ENCODE results near the gene TRIM66.
A peak's percentile ranks its signal among the peaks of the same experiment; 100 is the strongest.

Gene TRIM66

GRCh38 chr11:8721609-8722500, 39.4 kb upstream of the TRIM66 start:
- H3K4me3 ChIP-seq (ENCODE audit: low read depth, low read length), result no peak overlapping the region
- peaks cover 12% of the 10 kb centered on the region for H3K36me3 ChIP-seq (ENCODE audit: control insufficient read depth, insufficient read depth, low read length)
- no peak overlapping the region; the same call in 1 of the 2 replicates for H3K27ac ChIP-seq (ENCODE audit: low read depth, low read length)
- H3K9ac ChIP-seq (ENCODE audit: low read length), result peak overlapping the region; percentile 28
- H3K4me1 ChIP-seq (ENCODE audit: control insufficient read depth, insufficient read depth, low read length), result peaks cover 69% of the 10 kb centered on the region
- no peaks in the 10 kb centered on the region for H3K27me3 ChIP-seq (ENCODE audit: control insufficient read depth, insufficient read depth, low read length)
- H3K9me3 ChIP-seq (ENCODE audit: control insufficient read depth, insufficient read depth, low read depth, low read length), result no peaks in the 10 kb centered on the region

GRCh38 chr11:8720868-8721608, 38.6 kb upstream of the TRIM66 start:
- Histone ChIP-seq H3K36me3 (ENCODE audit: control insufficient read depth, insufficient read depth, low read length) (peaks cover 11% of the 10 kb centered on the region), H3K4me1 (ENCODE audit: control insufficient read depth, insufficient read depth, low read length) (peaks cover 69% of the 10 kb centered on the region), H3K4me3 (ENCODE audit: low read depth, low read length) (no peak overlapping the region), H3K27ac (ENCODE audit: low read depth, low read length) (no peak overlapping the region; the same call in 1 of the 2 replicates), H3K9ac (ENCODE audit: low read length) (peak overlapping the region; percentile 28), H3K27me3 (ENCODE audit: control insufficient read depth, insufficient read depth, low read length) (no peaks in the 10 kb centered on the region), H3K9me3 (ENCODE audit: control insufficient read depth, insufficient read depth, low read depth, low read length) (no peaks in the 10 kb centered on the region)

GRCh38 chr11:8720352-8720751, 37.9 kb upstream of the TRIM66 start:
- Histone ChIP-seq H3K27ac (ENCODE audit: low read depth, low read length) (no peak overlapping the region), H3K27me3 (ENCODE audit: control insufficient read depth, insufficient read depth, low read length) (no peaks in the 10 kb centered on the region), H3K4me1 (ENCODE audit: control insufficient read depth, insufficient read depth, low read length) (peaks cover 69% of the 10 kb centered on the region), H3K36me3 (ENCODE audit: control insufficient read depth, insufficient read depth, low read length) (peaks cover 7% of the 10 kb centered on the region; the same call in 1 of the 2 replicates), H3K9ac (ENCODE audit: low read length) (no peak overlapping the region), H3K9me3 (ENCODE audit: control insufficient read depth, insufficient read depth, low read depth, low read length) (no peaks in the 10 kb centered on the region), H3K4me3 (ENCODE audit: low read depth, low read length) (no peak overlapping the region)

- Histone ChIP-seq H3K4me1 (ENCODE audit: control insufficient read depth, insufficient read depth, low read length) (peaks cover 72% of the 10 kb centered on the region), H3K9ac (ENCODE audit: low read length) (no peak overlapping the region), H3K36me3 (ENCODE audit: control insufficient read depth, insufficient read depth, low read length) (peaks cover 8% of the 10 kb centered on the region; the same call in 1 of the 2 replicates), H3K27ac (ENCODE audit: low read depth, low read length) (peak overlapping the region; percentile 82; the same call in 1 of the 2 replicates), H3K9me3 (ENCODE audit: control insufficient read depth, insufficient read depth, low read depth, low read length) (no peaks in the 10 kb centered on the region), H3K4me3 (ENCODE audit: low read depth, low read length) (no peak overlapping the region), H3K27me3 (ENCODE audit: control insufficient read depth, insufficient read depth, low read length) (no peaks in the 10 kb centered on the region)
Observed at GRCh38 chr11:8719721-8720120, 37.3 kb upstream of the TRIM66 start.

GRCh38 chr11:8719211-8719649, 36.8 kb upstream of the TRIM66 start:
- Histone ChIP-seq H3K9ac (ENCODE audit: low read length) (peak overlapping the region; percentile 52), H3K4me3 (ENCODE audit: low read depth, low read length) (no peak overlapping the region), H3K4me1 (ENCODE audit: control insufficient read depth, insufficient read depth, low read length) (peaks cover 76% of the 10 kb centered on the region), H3K9me3 (ENCODE audit: control insufficient read depth, insufficient read depth, low read depth, low read length) (no peaks in the 10 kb centered on the region), H3K36me3 (ENCODE audit: control insufficient read depth, insufficient read depth, low read length) (peaks cover 13% of the 10 kb centered on the region; the same call in 1 of the 2 replicates), H3K27me3 (ENCODE audit: control insufficient read depth, insufficient read depth, low read length) (no peaks in the 10 kb centered on the region), H3K27ac (ENCODE audit: low read depth, low read length) (peak overlapping the region; percentile 82; the same call in 1 of the 2 replicates)

GRCh38 chr11:8717876-8718753, 35.6 kb upstream of the TRIM66 start:
- H3K4me1 ChIP-seq (ENCODE audit: control insufficient read depth, insufficient read depth, low read length), result peaks cover 72% of the 10 kb centered on the region
- no peaks in the 10 kb centered on the region for H3K9me3 ChIP-seq (ENCODE audit: control insufficient read depth, insufficient read depth, low read depth, low read length)
- peak overlapping the region; percentile 82; the same call in 1 of the 2 replicates for H3K27ac ChIP-seq (ENCODE audit: low read depth, low read length)
- H3K9ac ChIP-seq (ENCODE audit: low read length), result peak overlapping the region; percentile 70
- peak overlapping the region; percentile 27; the same call in 1 of the 2 replicates for H3K4me3 ChIP-seq (ENCODE audit: low read depth, low read length)
- H3K36me3 ChIP-seq (ENCODE audit: control insufficient read depth, insufficient read depth, low read length), result peaks cover 13% of the 10 kb centered on the region; the same call in 1 of the 2 replicates
- no peaks in the 10 kb centered on the region for H3K27me3 ChIP-seq (ENCODE audit: control insufficient read depth, insufficient read depth, low read length)

- Histone ChIP-seq H3K9me3 (ENCODE audit: control insufficient read depth, insufficient read depth, low read depth, low read length) (no peaks in the 10 kb centered on the region), H3K9ac (ENCODE audit: low read length) (peak overlapping the region; percentile 34), H3K4me3 (ENCODE audit: low read depth, low read length) (no peak overlapping the region), H3K36me3 (ENCODE audit: control insufficient read depth, insufficient read depth, low read length) (peaks cover 13% of the 10 kb centered on the region), H3K4me1 (ENCODE audit: control insufficient read depth, insufficient read depth, low read length) (peaks cover 66% of the 10 kb centered on the region), H3K27me3 (ENCODE audit: control insufficient read depth, insufficient read depth, low read length) (no peaks in the 10 kb centered on the region), H3K27ac (ENCODE audit: low read depth, low read length) (peak overlapping the region; percentile 65; the same call in 1 of the 2 replicates)
Observed at GRCh38 chr11:8717544-8717875, 35.0 kb upstream of the TRIM66 start.

- Histone ChIP-seq H3K27me3 (ENCODE audit: control insufficient read depth, insufficient read depth, low read length) (no peaks in the 10 kb centered on the region), H3K4me3 (ENCODE audit: low read depth, low read length) (no peak overlapping the region), H3K9ac (ENCODE audit: low read length) (no peak overlapping the region), H3K36me3 (ENCODE audit: control insufficient read depth, insufficient read depth, low read length) (peaks cover 18% of the 10 kb centered on the region), H3K4me1 (ENCODE audit: control insufficient read depth, insufficient read depth, low read length) (peaks cover 46% of the 10 kb centered on the region), H3K27ac (ENCODE audit: low read depth, low read length) (no peak overlapping the region), H3K9me3 (ENCODE audit: control insufficient read depth, insufficient read depth, low read depth, low read length) (no peaks in the 10 kb centered on the region)
Observed at GRCh38 chr11:8715501-8715900, 33.0 kb upstream of the TRIM66 start.

- peaks cover 39% of the 10 kb centered on the region for H3K4me1 ChIP-seq (ENCODE audit: control insufficient read depth, insufficient read depth, low read length)
- no peaks in the 10 kb centered on the region for H3K9me3 ChIP-seq (ENCODE audit: control insufficient read depth, insufficient read depth, low read depth, low read length)
- no peaks in the 10 kb centered on the region for H3K27me3 ChIP-seq (ENCODE audit: control insufficient read depth, insufficient read depth, low read length)
- no peak overlapping the region for H3K27ac ChIP-seq (ENCODE audit: low read depth, low read length)
- peaks cover 18% of the 10 kb centered on the region for H3K36me3 ChIP-seq (ENCODE audit: control insufficient read depth, insufficient read depth, low read length)
- no peak overlapping the region for H3K4me3 ChIP-seq (ENCODE audit: low read depth, low read length)
- no peak overlapping the region for H3K9ac ChIP-seq (ENCODE audit: low read length)
Observed at GRCh38 chr11:8714622-8715225, 32.3 kb upstream of the TRIM66 start.

- peaks cover 18% of the 10 kb centered on the region for H3K36me3 ChIP-seq (ENCODE audit: control insufficient read depth, insufficient read depth, low read length)
- H3K4me1 ChIP-seq (ENCODE audit: control insufficient read depth, insufficient read depth, low read length), result peaks cover 37% of the 10 kb centered on the region
- H3K4me3 ChIP-seq (ENCODE audit: low read depth, low read length), result no peak overlapping the region
- H3K9ac ChIP-seq (ENCODE audit: low read length), result peak overlapping the region; percentile 37
- H3K27me3 ChIP-seq (ENCODE audit: control insufficient read depth, insufficient read depth, low read length), result no peaks in the 10 kb centered on the region
- no peaks in the 10 kb centered on the region for H3K9me3 ChIP-seq (ENCODE audit: control insufficient read depth, insufficient read depth, low read depth, low read length)
- no peak overlapping the region for H3K27ac ChIP-seq (ENCODE audit: low read depth, low read length)
Observed at GRCh38 chr11:8713760-8714454, 31.4 kb upstream of the TRIM66 start.

Measured in HUES6 (cell line).